ENCODE measurements around the gene PTPRM. TPM values are rescaled to one million over a fixed set of nuclear protein-coding genes. Genes with fewer than 3 reads are reported as not detected.

Gene PTPRM
- total RNA-seq, 1 experiment from 2014 or later: not detected

- no peak for DNase-seq (ENCODE audit: low spot score)
- intact Hi-C loops (cut with micrococcal nuclease; ENCODE audit: unreplicated experiment): no loop called here
- POLR2A ChIA-PET (ENCODE audit: low non-redundant PET): no interaction called here
These were observed 651.1 kb downstream of the PTPRM start for GRCh38 chr18:8218197-8218596.

GRCh38 chr18:8221452-8221851 lies 654.3 kb downstream of the PTPRM start:
- Histone ChIP-seq H3K27me3 (replicated peaks; ENCODE audit: insufficient read depth, low read depth, low read length, poor library complexity) (peaks cover 10% of the 10 kb centered on the region), H3K4me1 (ENCODE audit: insufficient read depth, low read length, poor library complexity, severe bottlenecking) (no peaks in the 10 kb centered on the region), H3K4me3 (ENCODE audit: low read depth, low read length, poor library complexity, severe bottlenecking) (no peak overlapping the region), H3K9me3 (ENCODE audit: low read depth, low read length, poor library complexity, severe bottlenecking) (peaks cover 4% of the 10 kb centered on the region), H3K27ac (ENCODE audit: low read depth, low read length, poor library complexity, severe bottlenecking) (no peak overlapping the region), H3K36me3 (ENCODE audit: insufficient read depth, low read length, poor library complexity, severe bottlenecking) (no peaks in the 10 kb centered on the region)
- ChIA-PET POLR2A (ENCODE audit: low non-redundant PET) (no interaction called here), CTCF (no interaction called here)
- intact Hi-C loops (cut with micrococcal nuclease; ENCODE audit: unreplicated experiment): no loop called here
- DNase-seq (ENCODE audit: low spot score): no peak
- TF ChIP-seq CTCF (conservative IDR thresholded peaks at IDR 0.05; ENCODE audit: low read depth, low read length): no peak
- TF ChIP-seq EZH2 (IDR thresholded peaks at IDR 0.05; ENCODE audit: borderline replicate concordance, low read depth, low read length, poor library complexity, severe bottlenecking): no peak
- no TSS peak for BruUV-seq (replicated peaks)

More at GRCh38 chr18:8218197-8218596, 651.1 kb downstream of the PTPRM start:
- Histone ChIP-seq H3K4me3 (ENCODE audit: low read depth, low read length, poor library complexity, severe bottlenecking) (no peak overlapping the region), H3K9me3 (ENCODE audit: low read depth, low read length, poor library complexity, severe bottlenecking) (no peaks in the 10 kb centered on the region), H3K27me3 (replicated peaks; ENCODE audit: insufficient read depth, low read depth, low read length, poor library complexity) (peaks cover 10% of the 10 kb centered on the region), H3K36me3 (ENCODE audit: insufficient read depth, low read length, poor library complexity, severe bottlenecking) (no peaks in the 10 kb centered on the region), H3K27ac (ENCODE audit: low read depth, low read length, poor library complexity, severe bottlenecking) (no peak overlapping the region), H3K4me1 (ENCODE audit: insufficient read depth, low read length, poor library complexity, severe bottlenecking) (no peaks in the 10 kb centered on the region)
- no TSS peak for BruUV-seq (replicated peaks)
- CTCF ChIA-PET: no interaction called here
- no peak for TF ChIP-seq CTCF (conservative IDR thresholded peaks at IDR 0.05; ENCODE audit: low read depth, low read length)
- TF ChIP-seq EZH2 (IDR thresholded peaks at IDR 0.05; ENCODE audit: borderline replicate concordance, low read depth, low read length, poor library complexity, severe bottlenecking): no peak

GRCh38 chr18:8224576-8224975 lies 657.5 kb downstream of the PTPRM start:
- Histone ChIP-seq H3K36me3 (ENCODE audit: insufficient read depth, low read length, poor library complexity, severe bottlenecking) (no peaks in the 10 kb centered on the region), H3K27ac (ENCODE audit: low read depth, low read length, poor library complexity, severe bottlenecking) (no peak overlapping the region), H3K9me3 (ENCODE audit: low read depth, low read length, poor library complexity, severe bottlenecking) (peaks cover 9% of the 10 kb centered on the region), H3K4me1 (ENCODE audit: insufficient read depth, low read length, poor library complexity, severe bottlenecking) (no peaks in the 10 kb centered on the region), H3K27me3 (replicated peaks; ENCODE audit: insufficient read depth, low read depth, low read length, poor library complexity) (peaks cover 4% of the 10 kb centered on the region), H3K4me3 (ENCODE audit: low read depth, low read length, poor library complexity, severe bottlenecking) (no peak overlapping the region)
- BruUV-seq (replicated peaks): no TSS peak
- POLR2A ChIA-PET (ENCODE audit: low non-redundant PET): no interaction called here
- no peak for DNase-seq (ENCODE audit: low spot score)
- CTCF ChIA-PET: no interaction called here
- intact Hi-C loops (cut with micrococcal nuclease; ENCODE audit: unreplicated experiment): no loop called here
- TF ChIP-seq EZH2 (IDR thresholded peaks at IDR 0.05; ENCODE audit: borderline replicate concordance, low read depth, low read length, poor library complexity, severe bottlenecking) (no peak), CTCF (conservative IDR thresholded peaks at IDR 0.05; ENCODE audit: low read depth, low read length) (no peak)
